Measurements from ENCODE around the gene CACNA2D1.

CACNA2D1 gene

GRCh38 chr7:82323806-82324205, 119.8 kb downstream of the CACNA2D1 start:
- Mint-ChIP-seq H3K4me3 (no peak overlapping the region), H3K36me3 (ENCODE audit: low read depth) (no peaks in the 10 kb centered on the region), H3K27me3 (ENCODE audit: low read depth) (no peaks in the 10 kb centered on the region), H3K4me1 (ENCODE audit: low read depth) (no peaks in the 10 kb centered on the region), H3K9me3 (peaks cover 3% of the 10 kb centered on the region), H3K27ac (no peak overlapping the region)

- no peaks in the 10 kb centered on the region for H3K4me1 Mint-ChIP-seq (ENCODE audit: low read depth)
- no peaks in the 10 kb centered on the region for H3K36me3 Mint-ChIP-seq (ENCODE audit: low read depth)
- H3K9me3 Mint-ChIP-seq = peaks cover 3% of the 10 kb centered on the region
These were observed 123.9 kb downstream of the CACNA2D1 start for GRCh38 chr7:82319674-82320118.

GRCh38 chr7:82318786-82319185, 124.8 kb downstream of the CACNA2D1 start:
- Mint-ChIP-seq H3K4me1 (ENCODE audit: low read depth) (no peaks in the 10 kb centered on the region), H3K27ac (no peak overlapping the region), H3K36me3 (ENCODE audit: low read depth) (no peaks in the 10 kb centered on the region), H3K27me3 (ENCODE audit: low read depth) (no peaks in the 10 kb centered on the region), H3K4me3 (no peak overlapping the region), H3K9me3 (peaks cover 3% of the 10 kb centered on the region)

More at GRCh38 chr7:82319674-82320118, 123.9 kb downstream of the CACNA2D1 start:
- H3K4me3 Mint-ChIP-seq = no peak overlapping the region
- H3K27ac Mint-ChIP-seq = no peak overlapping the region
- no peaks in the 10 kb centered on the region for H3K27me3 Mint-ChIP-seq (ENCODE audit: low read depth)

DNA sequence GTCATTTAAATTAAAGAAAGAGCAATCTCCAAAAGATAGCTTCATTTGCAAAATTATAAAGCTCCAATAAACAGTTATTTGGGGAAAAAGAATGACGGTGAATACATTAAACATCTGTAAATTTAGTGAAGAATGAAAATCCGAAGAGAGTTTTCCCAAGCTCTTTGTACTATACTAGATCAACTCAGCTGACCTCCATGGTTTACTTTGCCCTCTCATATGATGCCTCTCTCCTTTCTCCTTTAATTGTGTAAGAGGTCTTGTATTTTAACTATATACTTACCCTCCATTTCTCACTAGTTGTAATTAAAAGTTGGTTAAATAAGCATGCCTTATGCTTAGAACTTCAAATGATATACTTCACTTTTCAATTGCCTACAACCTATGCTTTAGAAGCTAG, 125.8 kb downstream of the CACNA2D1 start:
- Mint-ChIP-seq H3K36me3 (ENCODE audit: low read depth) (no peaks in the 10 kb centered on the region), H3K4me3 (no peak overlapping the region), H3K9me3 (peaks cover 3% of the 10 kb centered on the region), H3K4me1 (ENCODE audit: low read depth) (no peaks in the 10 kb centered on the region), H3K27ac (no peak overlapping the region), H3K27me3 (ENCODE audit: low read depth) (no peaks in the 10 kb centered on the region)

GRCh38 chr7:82317257-82317721, 126.3 kb downstream of the CACNA2D1 start:
- Mint-ChIP-seq H3K27ac (no peak overlapping the region), H3K4me3 (no peak overlapping the region), H3K4me1 (ENCODE audit: low read depth) (no peaks in the 10 kb centered on the region), H3K27me3 (ENCODE audit: low read depth) (no peaks in the 10 kb centered on the region), H3K9me3 (peaks cover 3% of the 10 kb centered on the region), H3K36me3 (ENCODE audit: low read depth) (no peaks in the 10 kb centered on the region)

GRCh38 chr7:82313269-82313668, 130.3 kb downstream of the CACNA2D1 start:
- Mint-ChIP-seq H3K9me3 (no peaks in the 10 kb centered on the region), H3K27me3 (ENCODE audit: low read depth) (no peaks in the 10 kb centered on the region), H3K27ac (no peak overlapping the region), H3K36me3 (ENCODE audit: low read depth) (no peaks in the 10 kb centered on the region), H3K4me3 (no peak overlapping the region), H3K4me1 (ENCODE audit: low read depth) (no peaks in the 10 kb centered on the region)

- Mint-ChIP-seq H3K4me1 (ENCODE audit: low read depth) (no peaks in the 10 kb centered on the region), H3K27me3 (ENCODE audit: low read depth) (no peaks in the 10 kb centered on the region), H3K9me3 (no peaks in the 10 kb centered on the region), H3K36me3 (ENCODE audit: low read depth) (no peaks in the 10 kb centered on the region), H3K27ac (no peak overlapping the region), H3K4me3 (no peak overlapping the region)
These were observed 130.9 kb downstream of the CACNA2D1 start for GRCh38 chr7:82312646-82313045.

DNA sequence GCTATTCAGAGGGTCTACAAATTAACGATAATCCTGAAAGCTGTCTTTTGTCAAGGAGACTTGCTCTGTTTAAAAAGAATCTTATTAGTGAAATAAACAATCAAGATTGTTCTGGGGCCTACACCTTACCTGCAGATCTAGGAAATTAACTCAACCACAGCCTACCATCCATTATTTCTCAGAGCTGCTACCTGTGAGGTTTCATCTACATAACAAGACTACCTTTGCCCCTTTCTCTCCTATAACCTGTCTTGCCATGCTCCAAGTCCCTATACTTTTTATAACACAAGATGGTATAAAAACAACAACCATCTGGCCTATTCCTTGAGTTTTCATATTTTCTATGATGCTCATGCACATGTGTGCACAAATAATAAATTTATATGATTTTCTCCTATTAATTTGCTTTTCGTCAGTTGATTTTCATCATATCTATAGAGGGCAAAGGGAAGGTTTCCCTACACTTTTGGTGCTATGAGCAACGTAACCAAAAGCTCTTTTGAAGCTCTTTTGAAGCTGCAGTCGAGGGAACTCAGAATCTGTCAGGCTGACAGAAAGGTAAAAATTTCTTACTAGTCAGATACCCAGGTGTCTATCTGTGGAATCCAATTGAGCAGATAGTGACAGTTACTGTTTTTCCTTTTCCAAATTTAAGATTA, 138.1 kb downstream of the CACNA2D1 start:
- Mint-ChIP-seq H3K9me3 (no peaks in the 10 kb centered on the region), H3K4me1 (ENCODE audit: low read depth) (no peaks in the 10 kb centered on the region)

DNA sequence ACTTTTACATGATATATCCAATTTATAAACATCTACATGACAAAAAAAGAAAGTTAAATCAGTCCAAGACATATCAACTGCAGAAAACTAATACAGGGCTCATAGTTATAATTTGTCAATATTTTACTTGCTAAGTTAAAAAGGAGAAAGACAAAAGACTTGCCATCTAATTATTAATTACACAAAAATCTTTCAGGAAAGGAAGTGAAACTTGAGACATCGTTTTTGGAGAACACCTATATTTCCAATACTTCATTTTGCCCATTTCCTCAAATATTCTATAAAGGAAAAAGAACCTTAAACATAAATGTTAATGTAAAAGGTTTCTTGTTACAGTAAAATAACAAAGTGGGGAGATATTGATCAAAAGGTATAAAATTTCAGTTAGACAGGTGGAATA, 148.7 kb downstream of the CACNA2D1 start:
- H3K27ac Mint-ChIP-seq = no peak overlapping the region
- no peaks in the 10 kb centered on the region for H3K9me3 Mint-ChIP-seq
- H3K27me3 Mint-ChIP-seq (ENCODE audit: low read depth) = no peaks in the 10 kb centered on the region
- H3K36me3 Mint-ChIP-seq (ENCODE audit: low read depth) = no peaks in the 10 kb centered on the region
- no peak overlapping the region for H3K4me3 Mint-ChIP-seq
- no peaks in the 10 kb centered on the region for H3K4me1 Mint-ChIP-seq (ENCODE audit: low read depth)

More for the DNA sequence above, 138.1 kb downstream of the CACNA2D1 start:
- H3K4me3 Mint-ChIP-seq = no peak overlapping the region
- no peaks in the 10 kb centered on the region for H3K27me3 Mint-ChIP-seq (ENCODE audit: low read depth)
- no peaks in the 10 kb centered on the region for H3K36me3 Mint-ChIP-seq (ENCODE audit: low read depth)
- no peak overlapping the region for H3K27ac Mint-ChIP-seq

DNA sequence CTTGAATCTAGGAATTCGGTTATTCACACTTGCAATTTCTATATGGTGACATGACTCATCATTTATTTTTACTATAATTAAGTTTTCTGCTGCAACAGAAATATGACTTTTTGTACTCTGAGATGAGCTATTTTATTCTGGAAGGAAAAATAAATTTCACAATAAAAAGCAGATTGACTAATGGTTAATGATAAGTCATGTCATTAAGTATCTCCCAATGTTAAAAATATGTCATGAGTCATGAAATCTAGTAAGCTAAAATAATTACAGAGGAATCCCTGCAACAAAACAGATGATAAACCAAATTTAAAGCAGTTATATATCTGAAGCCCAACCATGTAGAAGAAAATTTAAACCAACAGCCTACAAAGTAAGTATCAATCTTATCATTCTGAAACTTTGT, 149.2 kb downstream of the CACNA2D1 start:
- Mint-ChIP-seq H3K4me1 (ENCODE audit: low read depth) (no peaks in the 10 kb centered on the region), H3K9me3 (no peaks in the 10 kb centered on the region), H3K4me3 (no peak overlapping the region), H3K27ac (no peak overlapping the region), H3K36me3 (ENCODE audit: low read depth) (no peaks in the 10 kb centered on the region), H3K27me3 (ENCODE audit: low read depth) (no peaks in the 10 kb centered on the region)

- no peak overlapping the region for H3K27ac Mint-ChIP-seq
- H3K4me3 Mint-ChIP-seq = no peak overlapping the region
- H3K9me3 Mint-ChIP-seq = no peaks in the 10 kb centered on the region
- H3K27me3 Mint-ChIP-seq (ENCODE audit: low read depth) = no peaks in the 10 kb centered on the region
- no peaks in the 10 kb centered on the region for H3K4me1 Mint-ChIP-seq (ENCODE audit: low read depth)
- H3K36me3 Mint-ChIP-seq (ENCODE audit: low read depth) = no peaks in the 10 kb centered on the region
These were observed 150.1 kb downstream of the CACNA2D1 start for GRCh38 chr7:82293467-82293866.

DNA sequence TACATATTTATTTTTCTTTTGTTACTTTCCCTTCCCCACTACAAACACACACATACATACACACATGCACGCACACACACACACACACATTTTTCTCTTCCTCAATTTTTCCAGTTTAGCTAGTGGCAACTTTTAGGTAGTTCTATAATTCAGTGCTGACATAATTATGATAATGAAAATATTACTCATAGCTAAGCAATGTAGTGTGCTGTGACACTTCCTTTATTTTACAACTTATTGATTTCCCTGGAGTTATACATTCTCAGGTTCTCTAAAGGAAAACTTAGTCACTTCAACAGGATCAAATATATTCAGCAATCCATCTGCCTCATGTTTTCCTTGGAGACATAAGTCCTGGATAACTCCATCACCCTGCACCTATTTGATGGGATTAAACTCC, 151.6 kb downstream of the CACNA2D1 start:
- Mint-ChIP-seq H3K27ac (no peak overlapping the region), H3K27me3 (ENCODE audit: low read depth) (no peaks in the 10 kb centered on the region), H3K4me1 (ENCODE audit: low read depth) (no peaks in the 10 kb centered on the region), H3K36me3 (ENCODE audit: low read depth) (no peaks in the 10 kb centered on the region), H3K4me3 (no peak overlapping the region), H3K9me3 (no peaks in the 10 kb centered on the region)

DNA sequence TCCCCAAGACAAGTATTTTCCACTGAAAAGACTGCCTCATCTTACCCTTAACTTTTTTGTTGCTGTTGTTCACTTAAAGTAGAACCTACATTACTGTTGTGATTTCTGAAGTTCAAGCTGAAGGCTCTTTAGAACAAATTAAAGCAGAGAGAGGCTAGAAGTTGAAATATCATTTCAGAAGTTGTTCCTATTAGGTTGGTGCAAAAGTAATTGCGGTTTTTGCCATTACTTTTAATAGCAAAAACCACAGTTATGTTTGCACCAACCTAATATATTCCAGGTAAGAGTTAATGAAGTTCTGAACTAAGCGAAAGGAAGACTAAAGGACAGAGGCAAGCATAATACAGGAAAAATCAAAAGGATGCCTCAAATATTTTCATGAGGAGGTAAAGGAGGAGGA, 153.7 kb downstream of the CACNA2D1 start:
- Mint-ChIP-seq H3K4me3 (no peak overlapping the region), H3K36me3 (ENCODE audit: low read depth) (no peaks in the 10 kb centered on the region), H3K27ac (no peak overlapping the region)

GRCh38 chr7:82289152-82289535, 154.4 kb downstream of the CACNA2D1 start:
- Mint-ChIP-seq H3K36me3 (ENCODE audit: low read depth) (no peaks in the 10 kb centered on the region), H3K27ac (no peak overlapping the region), H3K27me3 (ENCODE audit: low read depth) (no peaks in the 10 kb centered on the region), H3K4me1 (ENCODE audit: low read depth) (no peaks in the 10 kb centered on the region), H3K4me3 (no peak overlapping the region), H3K9me3 (no peaks in the 10 kb centered on the region)

More for the DNA sequence above, 153.7 kb downstream of the CACNA2D1 start:
- Mint-ChIP-seq H3K27me3 (ENCODE audit: low read depth) (no peaks in the 10 kb centered on the region), H3K4me1 (ENCODE audit: low read depth) (no peaks in the 10 kb centered on the region), H3K9me3 (no peaks in the 10 kb centered on the region)

GRCh38 chr7:82286798-82287140, 156.8 kb downstream of the CACNA2D1 start:
- Mint-ChIP-seq H3K4me1 (ENCODE audit: low read depth) (no peaks in the 10 kb centered on the region), H3K9me3 (no peaks in the 10 kb centered on the region)

More at GRCh38 chr7:82286798-82287140, 156.8 kb downstream of the CACNA2D1 start:
- no peaks in the 10 kb centered on the region for H3K27me3 Mint-ChIP-seq (ENCODE audit: low read depth)
- H3K27ac Mint-ChIP-seq = no peak overlapping the region
- H3K36me3 Mint-ChIP-seq (ENCODE audit: low read depth) = no peaks in the 10 kb centered on the region
- no peak overlapping the region for H3K4me3 Mint-ChIP-seq
